Uterus (tissue), 2 donors: ENCODE data around the gene CD33.

ENCODE experiments used
- POLR2A ChIP-seq, 2 donors: fragments of 450-650 bp; IDR thresholded peaks; one replicate each; pipeline ENCODE4 v1.6.1; 2016; ENCODE audit warnings: antibody characterized with exemption in 2 of 2, mild to moderate bottlenecking in 1 of 2, moderate library complexity in 1 of 2
- TF ChIP-seq, protein P1 (sequence below), 4 experiments: fragments of 200-600 bp in 2 of 4; fragments of 450-650 bp in 2 of 4; sonication (generic) in 2 of 4; IDR thresholded peaks; one replicate each; pipeline ENCODE4 v1.5.1; 2016 to 2019; ENCODE audit warnings: antibody characterized with exemption in 4 of 4, mild to moderate bottlenecking in 2 of 4, moderate library complexity in 1 of 4

GRCh38 chr19:51185069-51185867 lies 39.6 kb upstream of the CD33 start:
- TF ChIP-seq, protein P1, sequence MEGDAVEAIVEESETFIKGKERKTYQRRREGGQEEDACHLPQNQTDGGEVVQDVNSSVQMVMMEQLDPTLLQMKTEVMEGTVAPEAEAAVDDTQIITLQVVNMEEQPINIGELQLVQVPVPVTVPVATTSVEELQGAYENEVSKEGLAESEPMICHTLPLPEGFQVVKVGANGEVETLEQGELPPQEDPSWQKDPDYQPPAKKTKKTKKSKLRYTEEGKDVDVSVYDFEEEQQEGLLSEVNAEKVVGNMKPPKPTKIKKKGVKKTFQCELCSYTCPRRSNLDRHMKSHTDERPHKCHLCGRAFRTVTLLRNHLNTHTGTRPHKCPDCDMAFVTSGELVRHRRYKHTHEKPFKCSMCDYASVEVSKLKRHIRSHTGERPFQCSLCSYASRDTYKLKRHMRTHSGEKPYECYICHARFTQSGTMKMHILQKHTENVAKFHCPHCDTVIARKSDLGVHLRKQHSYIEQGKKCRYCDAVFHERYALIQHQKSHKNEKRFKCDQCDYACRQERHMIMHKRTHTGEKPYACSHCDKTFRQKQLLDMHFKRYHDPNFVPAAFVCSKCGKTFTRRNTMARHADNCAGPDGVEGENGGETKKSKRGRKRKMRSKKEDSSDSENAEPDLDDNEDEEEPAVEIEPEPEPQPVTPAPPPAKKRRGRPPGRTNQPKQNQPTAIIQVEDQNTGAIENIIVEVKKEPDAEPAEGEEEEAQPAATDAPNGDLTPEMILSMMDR (IDR thresholded peaks at IDR 0.05) = no peak
- TF ChIP-seq POLR2A (IDR thresholded peaks at IDR 0.05) = no peak
